AG04450 (cell line): ENCODE results near the gene CAP1. TPM values are rescaled to one million over a fixed set of nuclear protein-coding genes. Genes with fewer than 3 reads are reported as not detected.
"Not testable (repeated sequence)": the region's sequence is repeated elsewhere in the genome, so short reads cannot be mapped to it uniquely, and the experiment has no call there.

ENCODE experiments used
- CTCF ChIA-PET: fragments of 300-600, 350-600 bp; formaldehyde crosslinking; extraction: SDS; loops from one replicate; lab custom pipeline; 2022; ENCODE audit warnings: antibody characterized with exemption, inconsistent platforms; lab: Charles Lee
- POLR2A ChIA-PET: fragments of 350-600 bp; formaldehyde crosslinking; extraction: SDS; loops from one replicate; lab custom pipeline; 2021; ENCODE audit warnings: antibody characterized with exemption, inconsistent platforms; lab: Yijun Ruan, JAX
- DNase-seq: peaks from one replicate; pipeline ENCODE4 v3.0.0-alpha.2; 2011; ENCODE audit warnings: low read depth, low spot score
- H3K27ac ChIP-seq: one replicate; pipeline ENCODE4 v1.5.1; 2012; ENCODE audit warnings: low read depth, low read length, control low read depth
- H3K27me3 ChIP-seq: one replicate; pipeline ENCODE4 v1.6.0; 2012; ENCODE audit warnings: low read length; ENCODE audit not compliant: control insufficient read depth, insufficient read depth
- H3K4me3 ChIP-seq: 2 replicates; pipeline ENCODE4 v1.5.1; 2011; ENCODE audit warnings: mild to moderate bottlenecking, low read depth, low read length, control low read depth
- H3K9me3 ChIP-seq: 2 replicates; pipeline ENCODE4 v1.5.1; 2012; ENCODE audit warnings: low read length; ENCODE audit not compliant: control insufficient read depth, insufficient read depth
- CTCF ChIP-seq: IDR thresholded peaks from 2 replicates; pipeline ENCODE4 v1.5.1; 2011; ENCODE audit warnings: low read depth, low read length, control low read depth, inconsistent platforms
- polyA plus RNA-seq: library from polyadenylated mRNA; depleted of rRNA; stranded (reverse); fragments of >200 nt; gene quantifications from 2 replicates; pipeline ENCODE4 v1.2.3, GENCODE V29; 2011

Gene CAP1
- polyA plus RNA-seq, 1 experiment: 661 TPM

DNA sequence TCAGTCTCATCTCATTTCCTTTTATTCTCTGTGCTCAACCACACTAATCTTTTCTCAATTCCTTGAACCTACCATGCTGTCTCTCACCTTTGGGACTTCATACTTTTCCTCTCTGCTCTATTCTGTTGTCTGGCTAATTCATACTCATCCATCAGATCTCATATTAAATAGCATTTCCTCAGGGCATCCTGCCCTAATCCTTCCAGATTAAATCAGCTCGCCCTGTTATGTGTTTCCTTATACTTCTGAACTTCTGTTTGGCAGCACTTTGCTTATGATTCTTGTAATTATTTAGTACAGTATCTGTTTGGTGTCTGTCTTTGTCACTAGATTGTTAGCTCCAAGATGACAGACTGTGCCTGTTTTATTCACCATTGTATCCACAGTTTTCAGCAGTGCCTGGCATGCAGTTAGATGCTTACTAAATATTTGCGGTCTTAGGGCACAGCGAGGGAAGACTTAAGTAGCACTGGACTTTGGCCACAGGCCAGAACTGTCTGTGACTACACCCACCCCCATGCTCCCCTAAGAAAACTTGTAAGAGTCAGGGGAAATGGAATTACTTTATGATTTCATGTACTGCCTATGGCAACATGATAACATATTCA, 9.9 kb upstream of the CAP1 start:
- Histone ChIP-seq H3K27me3 (no peaks in the 10 kb centered on the region), H3K4me3 (no peak overlapping the region), H3K9me3 (peaks cover 6% of the 10 kb centered on the region), H3K27ac (no peak overlapping the region)
- no peak for TF ChIP-seq CTCF
- ChIA-PET POLR2A (interaction anchor here (0.6 to 1.1 kb wide), 2 partner anchors 11 to 219 kb away, joined by 3 to 4 read pairs; no protein-coding TSS in a partner anchor), CTCF (interaction anchor here (0.6 to 5.8 kb wide), 5 partner anchors 9 to 1728 kb away, joined by 3 to 55 read pairs (median 4); partner anchors contain the start of gene CAP1)
- DNase-seq: no peak

DNA sequence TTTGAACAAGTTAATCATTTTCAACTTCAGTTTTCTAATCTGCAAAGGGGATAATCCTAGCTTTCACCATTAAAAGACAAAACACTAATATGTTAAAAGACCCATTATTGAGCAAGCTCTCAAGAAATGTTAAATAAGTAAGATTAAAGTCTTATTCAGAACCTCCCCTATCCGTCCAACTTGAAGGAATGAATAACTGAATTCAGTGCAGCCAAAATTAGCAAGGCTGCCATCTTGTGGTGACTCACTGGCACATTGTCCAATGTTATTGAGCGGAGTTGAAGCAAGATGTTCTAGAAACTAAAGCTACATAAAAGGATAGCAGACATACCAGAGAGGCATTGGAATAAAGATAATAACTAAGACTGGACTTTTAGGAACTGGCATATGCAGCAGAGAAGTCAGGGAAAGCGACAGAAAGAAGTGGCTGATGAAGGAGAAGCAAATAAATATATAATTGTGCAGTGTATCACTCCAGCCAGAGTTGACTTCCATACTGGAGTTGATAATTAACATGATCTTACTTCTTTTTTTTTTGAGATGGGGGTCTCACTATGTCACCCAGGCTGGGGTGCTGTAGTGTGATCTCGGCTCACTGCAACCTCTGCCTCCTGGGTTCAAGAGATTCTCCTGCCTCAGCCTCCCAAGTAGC, 8.2 kb upstream of the CAP1 start:
- ChIA-PET CTCF (interaction anchor here (0.5 to 5.8 kb wide), 47 partner anchors 9 to 234 kb away, joined by 3 to 63 read pairs (median 5); partner anchors contain the start of gene MFSD2A), POLR2A (interaction anchor here (0.6 kb wide), 1 partner anchor 183 kb away, joined by 3 read pairs; no protein-coding TSS in a partner anchor)
- Histone ChIP-seq H3K9me3 (no peaks in the 10 kb centered on the region), H3K4me3 (no peak overlapping the region), H3K27me3 (no peaks in the 10 kb centered on the region), H3K27ac (no peak overlapping the region)
- DNase-seq: no peak
- peak; percentile 70 for TF ChIP-seq CTCF

DNA sequence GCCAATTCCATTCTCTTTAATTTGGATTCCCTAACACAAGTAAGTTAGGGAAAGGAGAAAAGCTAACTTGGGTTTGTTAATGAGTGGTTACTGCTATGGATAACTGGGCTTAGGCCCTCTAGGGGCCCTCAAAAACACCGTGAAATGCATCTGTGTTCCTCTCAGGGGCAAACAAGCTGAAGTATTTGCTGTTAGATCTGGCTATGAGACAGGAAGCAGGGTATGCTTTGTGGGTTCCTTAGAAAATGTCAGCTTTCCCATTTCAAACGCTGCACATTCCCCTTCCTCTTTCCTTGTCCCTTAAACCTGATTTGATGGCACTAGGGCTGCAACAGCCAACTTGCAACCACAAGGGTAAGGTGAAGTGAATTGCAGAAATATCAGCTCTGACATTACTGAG, 5.7 kb upstream of the CAP1 start:
- Histone ChIP-seq H3K27me3 (no peaks in the 10 kb centered on the region), H3K27ac (no peak overlapping the region), H3K4me3 (no peak overlapping the region), H3K9me3 (no peaks in the 10 kb centered on the region)
- no peak for DNase-seq
- no peak for TF ChIP-seq CTCF
- ChIA-PET POLR2A (no interaction called here), CTCF (interaction anchor here (1.2 to 5.8 kb wide), 2 partner anchors 62 to 115 kb away, joined by 5 to 55 read pairs; no protein-coding TSS in a partner anchor)

DNA sequence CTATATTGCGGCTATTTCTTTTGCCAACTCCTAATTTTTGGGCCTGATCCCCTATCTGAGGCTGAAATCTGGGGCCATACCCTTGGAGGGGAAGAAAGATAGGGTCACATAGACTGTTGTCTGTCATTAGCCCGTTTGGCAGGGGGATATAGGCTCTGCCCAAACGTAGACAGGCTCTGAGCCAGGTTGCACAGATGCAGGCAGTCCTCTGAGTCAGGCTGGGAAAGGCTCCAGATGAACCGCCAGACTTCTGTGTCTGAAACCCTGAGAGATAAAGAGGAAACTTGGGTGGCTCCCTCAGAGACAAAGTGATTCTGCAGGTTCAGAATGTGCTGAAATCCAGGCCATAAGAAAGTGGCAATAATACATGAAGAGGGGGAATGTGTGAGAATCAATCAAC, 4.0 kb upstream of the CAP1 start:
- peaks cover 3% of the 10 kb centered on the region; the same call in 1 of the 2 replicates for H3K9me3 ChIP-seq
- POLR2A ChIA-PET: no interaction called here
- no peak for DNase-seq
- no peaks in the 10 kb centered on the region for H3K27me3 ChIP-seq
- H3K27ac ChIP-seq: no peak overlapping the region
- CTCF ChIA-PET: no interaction called here
- H3K4me3 ChIP-seq: no peak overlapping the region
- TF ChIP-seq CTCF: no peak

DNA sequence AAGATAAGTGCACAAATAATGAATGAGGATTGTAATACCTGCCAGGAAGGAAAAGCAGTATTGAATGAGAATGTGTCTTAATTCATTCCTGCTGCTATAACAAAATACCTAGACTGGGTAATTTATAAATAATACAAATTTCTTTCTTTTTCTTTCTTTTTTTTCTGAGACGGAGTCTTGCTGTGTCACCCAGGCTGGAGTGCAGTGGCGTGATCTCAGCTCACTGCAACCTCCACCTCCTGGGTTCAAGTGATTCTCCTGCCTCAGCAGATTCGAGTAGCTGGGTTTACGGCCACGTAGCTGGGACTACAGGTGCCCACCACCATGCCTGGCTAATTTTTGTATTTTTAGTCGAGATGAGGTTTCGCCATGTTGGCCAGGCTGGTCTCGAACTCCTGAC, 3.3 kb upstream of the CAP1 start:
- H3K4me3 ChIP-seq, POLR2A ChIA-PET, H3K27ac ChIP-seq: not testable (repeated sequence)

More for the DNA sequence above, 3.3 kb upstream of the CAP1 start:
- not testable (repeated sequence) for DNase-seq, H3K27me3 ChIP-seq, H3K9me3 ChIP-seq
- CTCF ChIA-PET: interaction anchor here (1.5 kb wide), 1 partner anchor 118 kb away, joined by 3 read pairs; no protein-coding TSS in a partner anchor
